Tibial nerve (tissue), 3 donors: ENCODE data around the gene ADAMTS9.

Source experiments
- CTCF ChIP-seq, 5 experiments: fragments of 200-600 bp in 3 of 5; fragments of 450-650 bp in 2 of 5; sonication (generic) in 3 of 5; IDR thresholded peaks; one replicate each; pipeline ENCODE4 v1.5.1; 2016 to 2019; ENCODE audit warnings: antibody characterized with exemption in 5 of 5, mild to moderate bottlenecking in 3 of 5, moderate library complexity in 2 of 5
- POLR2A ChIP-seq, 2 donors: fragments of 450-650 bp; IDR thresholded peaks; one replicate each; pipeline ENCODE4 v1.6.1; 2017; ENCODE audit warnings: antibody characterized with exemption in 2 of 2, mild to moderate bottlenecking in 2 of 2, moderate library complexity in 2 of 2

- no peak for TF ChIP-seq CTCF (IDR thresholded peaks at IDR 0.05)
- TF ChIP-seq POLR2A (IDR thresholded peaks at IDR 0.05) = no peak
These were observed 198.9 kb downstream of the ADAMTS9 start for GRCh38 chr3:64488939-64489338.
